KMS-11 (cell line): ENCODE results near the gene ZNRF2.

Experiments
- H2AFZ ChIP-seq: fragments of 200-600 bp; sonication (generic); 2 replicates; pipeline ENCODE4 v1.6.1; 2016; ENCODE audit warnings: antibody characterized with exemption, mixed run types, low read depth
- H3K27ac ChIP-seq: fragments of 200-600 bp; sonication (generic); 2 replicates; pipeline ENCODE4 v1.6.1; 2016; ENCODE audit warnings: mild to moderate bottlenecking, mixed run types
- H3K27me3 ChIP-seq: fragments of 200-600 bp; sonication (generic); 2 replicates; pipeline ENCODE4 v1.6.1; 2017; ENCODE audit warnings: mild to moderate bottlenecking, low read depth, mixed run types, moderate library complexity; ENCODE audit not compliant: insufficient read depth
- H3K36me3 ChIP-seq: fragments of 200-600 bp; sonication (generic); 2 replicates; pipeline ENCODE4 v1.6.1; 2017; ENCODE audit warnings: mild to moderate bottlenecking, mixed run types; ENCODE audit not compliant: insufficient read depth
- H3K4me1 ChIP-seq: fragments of 200-600 bp; sonication (generic); 2 replicates; pipeline ENCODE4 v1.6.1; 2016; ENCODE audit warnings: mild to moderate bottlenecking, low read depth, mixed run types; ENCODE audit not compliant: poor library complexity, severe bottlenecking
- H3K4me2 ChIP-seq: fragments of 200-600 bp; sonication (generic); 2 replicates; pipeline ENCODE4 v1.7.0; 2016; ENCODE audit warnings: mild to moderate bottlenecking, mixed run types
- H3K4me3 ChIP-seq: fragments of 200-600 bp; sonication (generic); IDR thresholded peaks from 2 replicates; pipeline ENCODE4 v1.6.1; 2017; ENCODE audit warnings: low read depth, low read length, mixed read lengths; ENCODE audit not compliant: insufficient read depth
- H3K79me2 ChIP-seq: fragments of 200-600 bp; sonication (generic); 2 replicates; pipeline ENCODE4 v1.6.1; 2016; ENCODE audit warnings: low read depth, mixed run types; ENCODE audit not compliant: insufficient read depth
- H3K9ac ChIP-seq: fragments of 200-600 bp; sonication (generic); 2 replicates; pipeline ENCODE4 v1.6.1; 2016; ENCODE audit warnings: mild to moderate bottlenecking, mixed run types
- H4K20me1 ChIP-seq: fragments of 200-600 bp; sonication (generic); 2 replicates; pipeline ENCODE4 v1.6.1; 2016; ENCODE audit warnings: mild to moderate bottlenecking, mixed run types; ENCODE audit not compliant: insufficient read depth
- CTCF ChIP-seq: fragments of 200-600 bp; sonication (generic); conservative IDR thresholded peaks from 2 replicates; pipeline ENCODE4 v1.6.1; 2017; ENCODE audit warnings: low read depth, mild to moderate bottlenecking, antibody characterized with exemption, low read length, moderate library complexity, mixed read lengths

The ZNRF2 gene

GRCh38 chr7:30321089-30321881 lies 36.9 kb downstream of the ZNRF2 start:
- H3K4me3 ChIP-seq = peak overlapping the region; percentile 52

GRCh38 chr7:30321882-30322192 lies 37.4 kb downstream of the ZNRF2 start:
- Histone ChIP-seq H2AFZ (peak overlapping the region; percentile 20; the same call in 1 of the 2 replicates), H4K20me1 (no peaks in the 10 kb centered on the region), H3K79me2 (peaks cover 99% of the 10 kb centered on the region), H3K27ac (peak overlapping the region; percentile 89), H3K36me3 (no peaks in the 10 kb centered on the region), H3K4me2 (peak overlapping the region; percentile 87), H3K4me1 (peaks cover 81% of the 10 kb centered on the region), H3K9ac (peak overlapping the region; percentile 83), H3K27me3 (no peaks in the 10 kb centered on the region), H3K4me3 (no peak overlapping the region)
- no peak for TF ChIP-seq CTCF

More at GRCh38 chr7:30321089-30321881, 36.9 kb downstream of the ZNRF2 start:
- peak overlapping the region; percentile 83 for H3K9ac ChIP-seq
- H3K4me1 ChIP-seq = peaks cover 82% of the 10 kb centered on the region
- peak overlapping the region; percentile 89 for H3K27ac ChIP-seq
- peak overlapping the region; percentile 87 for H3K4me2 ChIP-seq
- H3K27me3 ChIP-seq = no peaks in the 10 kb centered on the region
- H3K79me2 ChIP-seq = peaks cover 99% of the 10 kb centered on the region
- H4K20me1 ChIP-seq = no peaks in the 10 kb centered on the region
- no peak for TF ChIP-seq CTCF
- H3K36me3 ChIP-seq = no peaks in the 10 kb centered on the region
- peak overlapping the region; percentile 20 for H2AFZ ChIP-seq

DNA sequence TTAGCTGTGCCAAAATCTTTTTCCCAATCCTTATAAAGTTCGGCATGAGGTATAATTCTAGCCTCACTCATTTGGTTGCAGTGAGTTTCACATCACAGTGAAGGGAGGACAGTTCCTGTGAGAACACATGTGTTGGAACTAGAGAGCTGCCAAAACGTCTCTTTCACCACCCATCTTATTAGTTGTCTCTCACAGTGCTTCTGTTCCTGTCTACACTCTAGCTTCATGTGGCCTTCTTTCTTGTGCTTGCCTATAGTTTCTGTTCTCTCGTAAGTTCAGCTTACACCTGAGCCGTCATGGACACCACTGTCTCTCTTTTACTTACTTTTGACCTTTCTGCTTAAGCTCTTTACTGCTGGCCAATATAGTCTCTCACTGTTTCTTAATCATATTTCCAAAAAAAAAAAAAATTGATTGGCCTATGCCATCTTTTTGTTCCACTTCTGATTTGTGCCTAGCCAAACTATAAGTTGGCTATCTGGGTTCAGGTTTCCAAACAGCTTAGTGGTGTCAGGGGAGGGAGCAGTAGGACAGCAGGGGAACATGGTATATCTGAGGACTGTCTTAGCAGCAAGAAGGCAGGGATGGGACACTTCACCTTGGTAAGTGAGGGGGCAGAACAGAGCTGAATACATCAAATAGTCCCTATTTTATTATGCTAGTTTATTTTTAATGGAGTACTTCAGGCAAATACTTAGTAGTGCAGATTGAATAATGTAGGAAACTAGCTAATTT lies 38.0 kb downstream of the ZNRF2 start:
- H3K4me1 ChIP-seq = peaks cover 81% of the 10 kb centered on the region
- no peaks in the 10 kb centered on the region for H3K36me3 ChIP-seq
- H3K4me3 ChIP-seq = no peak overlapping the region
- peaks cover 98% of the 10 kb centered on the region for H3K79me2 ChIP-seq
- peak overlapping the region; percentile 87 for H3K4me2 ChIP-seq
- H3K27ac ChIP-seq = peak overlapping the region; percentile 89
- no peaks in the 10 kb centered on the region for H4K20me1 ChIP-seq
- H2AFZ ChIP-seq = peak overlapping the region; percentile 20; the same call in 1 of the 2 replicates
- H3K27me3 ChIP-seq = no peaks in the 10 kb centered on the region
- peak overlapping the region; percentile 83 for H3K9ac ChIP-seq
- TF ChIP-seq CTCF = 0 out of 2 replicates have a peak, but pooled peaks have one; percentile 11

- no peaks in the 10 kb centered on the region for H3K27me3 ChIP-seq
- peak overlapping the region; percentile 89 for H3K27ac ChIP-seq
- H3K4me2 ChIP-seq = peak overlapping the region; percentile 87
- H2AFZ ChIP-seq = no peak overlapping the region
- no peak overlapping the region for H3K4me3 ChIP-seq
- H3K36me3 ChIP-seq = no peaks in the 10 kb centered on the region
- H3K79me2 ChIP-seq = peaks cover 96% of the 10 kb centered on the region
- no peaks in the 10 kb centered on the region for H4K20me1 ChIP-seq
- peaks cover 81% of the 10 kb centered on the region for H3K4me1 ChIP-seq
- TF ChIP-seq CTCF = 0 out of 2 replicates have a peak, but pooled peaks have one; percentile 1
- peak overlapping the region; percentile 83 for H3K9ac ChIP-seq
Measured at GRCh38 chr7:30323006-30323355, 38.6 kb downstream of the ZNRF2 start.
